Measurements from ENCODE around the gene CUEDC1.

CUEDC1 gene

DNA sequence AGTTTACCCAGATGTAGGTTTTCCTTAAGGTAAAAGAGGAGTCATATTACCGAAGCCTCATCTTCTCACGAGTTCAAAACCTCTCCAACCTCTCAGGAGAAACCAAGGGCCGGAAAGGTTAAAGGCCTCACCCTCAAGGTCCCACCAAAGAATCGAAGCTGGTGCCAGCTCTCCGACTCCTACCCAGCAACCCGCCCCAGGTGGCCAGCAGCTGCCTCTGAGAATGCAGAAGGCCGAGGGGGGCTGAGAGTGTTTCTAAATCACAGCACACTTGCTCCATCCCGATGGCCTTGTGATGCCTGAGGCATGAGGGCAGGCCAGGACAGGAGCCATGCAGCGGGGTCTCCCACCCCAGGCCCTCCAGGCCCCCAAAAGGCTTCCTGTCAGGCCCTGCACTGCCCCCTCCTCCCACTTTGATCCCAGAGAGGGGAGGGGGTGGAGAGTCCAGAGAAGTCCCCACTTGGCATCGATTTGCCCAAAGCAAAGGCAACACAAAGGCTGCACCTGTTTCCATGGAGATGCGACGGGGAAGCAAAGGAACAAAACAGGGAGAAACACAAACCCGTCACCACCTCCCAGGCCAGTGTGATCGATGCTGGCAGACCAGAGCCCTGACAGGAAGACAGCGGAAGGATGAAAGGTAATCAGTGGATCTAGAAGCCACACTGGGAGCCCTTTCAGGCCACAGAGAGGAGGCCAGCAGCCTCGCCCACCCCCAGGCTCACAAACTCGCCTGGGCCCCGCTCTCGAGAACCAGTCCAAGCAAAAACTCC is 39.0 kb downstream of the CUEDC1 start:
- DNase-seq (ENCODE audit: low read depth in 2 of 2): no peak

DNA sequence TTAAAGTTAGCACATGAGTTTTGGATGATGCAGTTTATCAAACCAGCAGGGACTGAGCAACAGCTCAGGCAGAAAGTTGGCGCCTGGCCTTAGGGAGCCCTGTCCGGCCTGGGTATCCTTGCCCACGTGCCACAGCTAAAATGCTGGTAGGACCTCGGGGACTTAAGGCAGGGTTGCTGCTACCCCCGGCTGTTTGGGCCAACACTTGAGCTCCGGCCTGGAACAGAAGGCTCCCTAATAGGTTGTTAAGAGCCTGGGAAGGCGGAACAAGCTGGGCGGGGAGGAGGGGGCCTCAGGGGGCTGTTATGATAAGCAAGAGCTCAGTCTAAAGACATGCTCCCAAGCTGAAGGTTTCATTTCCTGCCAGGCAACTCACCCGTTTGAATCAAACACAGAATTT is 39.7 kb downstream of the CUEDC1 start:
- no peak for DNase-seq (ENCODE audit: low read depth in 2 of 2)

DNA sequence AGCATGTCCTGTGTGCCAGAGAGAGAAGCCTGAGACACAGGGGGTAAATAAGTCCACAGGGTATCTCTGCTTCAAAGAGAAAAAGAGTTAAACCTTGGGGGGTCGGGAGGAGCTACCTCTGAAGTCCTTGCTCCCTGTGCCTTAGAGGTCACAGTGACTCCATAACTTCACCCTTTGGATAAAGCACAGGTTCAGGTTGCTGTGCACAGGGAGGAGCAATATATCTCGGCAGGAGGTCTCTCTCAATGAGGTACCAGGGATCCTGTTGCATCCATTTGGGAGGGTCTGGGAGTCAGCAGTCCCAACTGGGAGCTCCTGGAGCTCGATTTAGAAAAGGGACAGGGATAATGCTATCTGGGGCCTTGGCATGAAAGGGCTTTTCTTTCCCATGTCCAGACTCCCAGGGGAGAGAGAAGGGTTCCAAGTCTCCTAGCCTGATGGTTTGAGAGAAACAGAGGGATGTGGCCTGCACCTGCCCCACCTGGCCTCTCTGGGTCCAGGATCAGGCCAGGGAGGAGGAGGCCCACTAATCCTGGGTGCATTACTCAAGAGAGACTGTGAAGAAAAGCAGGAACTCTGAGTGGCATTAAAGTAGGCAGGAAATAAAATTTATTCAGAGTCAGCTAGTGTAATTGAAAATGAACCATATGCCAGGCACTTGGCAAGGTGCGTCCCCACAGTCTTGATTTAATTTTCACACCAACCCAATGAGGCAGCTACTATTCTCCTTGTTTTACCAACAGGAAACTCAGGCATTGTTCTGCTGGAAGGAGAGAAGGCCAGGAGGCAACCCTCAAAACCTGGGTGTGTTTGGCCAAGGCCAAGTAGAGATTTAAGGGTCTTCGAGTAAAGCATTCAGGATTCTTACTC is 40.7 kb downstream of the CUEDC1 start:
- no peak for DNase-seq (ENCODE audit: low read depth in 2 of 2)

DNA sequence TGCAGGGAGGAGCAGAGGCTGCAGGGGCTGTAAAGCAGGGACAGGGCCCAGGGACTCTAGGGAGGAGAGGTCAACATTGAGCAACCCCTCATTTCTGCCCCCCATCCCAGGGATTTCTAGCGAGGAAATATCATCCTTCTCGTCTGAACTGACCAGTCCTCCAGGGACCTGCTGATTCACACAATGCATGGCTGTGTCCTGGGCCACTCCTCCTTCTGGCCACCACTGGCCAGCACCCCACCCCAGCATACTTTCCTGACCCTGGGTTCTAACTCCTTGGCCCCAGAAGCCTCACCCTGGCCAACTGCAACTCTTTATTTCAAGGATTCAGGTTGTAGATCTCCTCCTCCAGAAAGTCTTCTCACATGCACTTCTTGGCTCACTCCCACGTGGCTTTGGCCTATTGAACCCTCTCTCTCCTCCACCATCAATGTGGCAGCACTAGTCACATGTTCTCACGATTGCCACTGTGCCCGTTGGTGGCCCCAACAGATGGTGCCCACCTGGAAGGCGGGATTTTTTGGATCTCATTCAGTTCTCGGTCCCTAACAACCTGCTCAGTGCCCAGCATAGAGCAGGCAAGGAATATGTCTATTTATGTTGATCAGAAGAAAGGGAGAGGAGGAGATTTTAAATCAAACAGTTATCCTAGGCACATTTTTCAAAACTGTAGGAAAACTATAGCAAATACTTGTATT is 41.5 kb downstream of the CUEDC1 start:
- DNase-seq (ENCODE audit: low read depth in 2 of 2): no peak

DNA sequence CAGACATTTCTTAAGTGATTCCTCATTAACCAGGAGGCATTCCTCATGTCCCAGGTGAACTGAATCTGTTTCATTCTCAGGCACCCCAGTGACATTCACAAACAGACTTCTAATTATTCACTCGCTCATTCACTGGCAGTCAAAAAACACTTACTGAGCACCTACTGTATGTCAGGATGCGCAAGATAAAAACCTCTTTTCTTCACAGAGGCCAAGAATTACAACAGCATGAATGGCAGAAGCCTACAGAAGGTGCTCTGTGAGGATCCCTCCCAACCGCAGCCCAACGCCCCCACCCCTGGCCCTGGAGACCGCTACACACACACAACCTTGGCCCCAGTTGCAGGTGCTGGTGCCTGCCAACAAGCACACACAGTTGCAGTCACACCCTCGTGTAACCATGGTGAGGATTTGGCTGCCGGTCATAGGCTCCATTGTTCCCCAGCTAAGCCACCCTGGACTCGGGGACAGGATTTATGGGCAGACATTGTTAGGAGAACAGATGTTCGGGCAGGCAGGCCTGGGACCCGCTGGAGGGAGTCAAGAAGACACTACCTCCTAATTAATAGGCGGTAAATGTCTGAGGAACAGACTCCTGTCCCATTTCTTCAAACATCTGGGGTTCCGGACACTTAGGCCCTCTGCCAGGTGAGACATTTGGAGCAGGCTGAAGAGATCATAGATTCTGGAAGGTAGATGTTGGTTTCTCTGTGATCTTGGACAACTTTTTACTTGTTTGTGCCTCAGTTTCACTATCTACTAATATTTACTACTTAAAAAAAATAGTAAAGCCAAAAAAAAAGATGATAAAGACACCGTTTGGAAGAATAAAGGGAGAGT is 43.2 kb downstream of the CUEDC1 start:
- no peak for DNase-seq (ENCODE audit: low read depth in 2 of 2)

DNA sequence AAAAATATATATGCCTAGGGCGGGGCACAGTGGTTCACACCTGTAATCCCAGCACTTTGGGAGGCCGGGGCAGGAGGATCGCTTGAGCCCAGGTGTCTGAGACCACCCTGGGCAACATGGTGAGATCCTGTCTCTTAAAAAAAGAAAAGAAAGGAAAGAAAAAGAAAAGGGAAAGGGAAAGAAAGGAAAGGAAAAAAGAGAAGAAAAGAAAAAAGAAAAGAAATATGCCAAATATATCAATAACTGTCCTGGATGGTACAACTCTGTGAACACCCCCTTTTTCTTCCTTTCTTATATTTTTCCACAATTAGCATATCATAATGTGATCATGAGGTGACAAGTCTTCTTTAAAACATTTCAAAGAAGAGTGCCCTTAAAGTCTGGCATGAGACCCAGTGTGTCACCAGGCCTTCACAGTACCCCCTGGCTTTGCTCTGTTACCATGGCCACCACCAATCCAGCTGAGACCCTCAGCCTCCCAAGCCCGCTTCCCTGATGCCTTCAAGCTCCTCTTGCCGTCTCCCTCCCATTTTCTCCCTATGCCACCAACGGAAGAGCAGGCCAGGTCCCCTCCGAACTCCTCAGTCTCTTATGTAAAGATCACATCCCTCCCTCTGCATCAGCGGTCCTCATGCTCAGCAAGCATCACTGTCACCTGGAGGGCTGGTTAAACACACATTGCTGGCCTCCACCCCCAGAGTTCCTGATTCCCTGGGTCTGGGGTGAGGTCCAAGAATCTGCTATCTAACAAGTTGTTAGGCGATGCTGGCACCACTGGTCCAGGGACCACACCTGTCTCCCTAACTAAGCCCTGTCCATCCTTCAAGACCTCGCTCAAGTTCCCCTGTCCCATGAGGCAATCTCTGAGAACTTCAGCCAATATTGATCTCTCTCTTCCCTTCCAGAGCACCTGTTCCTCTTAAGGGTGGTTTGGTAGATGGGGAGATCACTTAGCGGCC is 44.5 kb downstream of the CUEDC1 start:
- DNase-seq (ENCODE audit: low read depth in 2 of 2): no peak

DNA sequence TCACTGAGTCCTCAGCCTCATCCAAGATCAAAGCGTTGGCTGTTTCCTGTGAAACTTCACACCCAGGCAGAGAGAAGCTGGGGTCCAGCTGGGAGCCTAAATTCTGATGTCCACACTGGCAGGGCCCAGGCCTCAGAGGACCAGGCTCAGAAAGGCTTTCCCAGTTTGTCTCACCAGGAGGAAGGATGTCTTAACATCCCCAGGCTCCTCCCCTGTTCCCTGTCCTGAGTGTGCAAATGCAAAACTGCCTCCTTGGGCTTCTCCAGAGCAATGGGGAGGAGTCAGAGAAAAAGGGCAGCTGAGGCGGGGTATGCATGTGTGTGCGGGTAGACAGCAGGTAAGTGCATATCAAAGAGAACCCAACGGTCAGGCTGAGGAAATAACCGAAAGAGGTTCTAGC is 45.7 kb downstream of the CUEDC1 start:
- no peak for DNase-seq (ENCODE audit: low read depth in 2 of 2)

DNA sequence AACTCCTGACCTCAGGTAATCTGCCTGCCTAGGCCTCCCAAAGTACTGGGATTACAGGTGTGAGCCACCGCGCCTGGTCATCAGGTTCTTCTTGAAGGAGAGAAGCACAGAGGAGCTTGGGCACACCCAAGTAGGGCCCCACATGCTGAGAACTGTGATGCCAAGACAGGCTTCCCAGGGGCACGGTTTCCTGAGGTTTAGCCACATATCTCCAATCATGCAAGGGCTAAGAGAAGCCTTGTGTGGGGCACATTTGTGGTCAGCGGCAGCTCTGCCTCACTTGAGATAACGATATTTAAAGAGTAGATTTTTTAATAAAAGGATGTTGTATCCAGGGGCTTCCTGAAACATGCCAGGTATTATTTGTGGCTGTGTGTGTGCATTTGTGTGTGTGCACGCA is 46.9 kb downstream of the CUEDC1 start:
- DNase-seq (ENCODE audit: low read depth in 2 of 2): no peak

DNA sequence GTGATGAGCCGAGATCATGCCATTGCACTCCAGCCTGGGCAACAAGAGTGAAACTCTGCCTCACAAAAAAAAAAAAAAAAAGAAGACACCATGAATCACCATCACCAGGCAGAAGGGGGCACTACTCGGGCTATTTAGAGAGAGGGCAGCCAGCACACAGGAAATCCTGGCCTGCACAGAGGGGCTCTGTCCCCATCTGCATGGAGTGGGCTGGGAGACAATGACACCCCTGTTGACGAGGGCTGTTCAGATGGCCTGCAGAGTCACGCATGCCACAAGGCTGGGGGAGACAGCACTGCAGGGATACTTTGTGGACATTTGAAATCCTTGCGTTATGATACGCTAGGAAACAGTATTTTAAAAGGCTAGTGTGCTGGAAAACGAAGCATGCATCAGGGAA is 48.3 kb downstream of the CUEDC1 start:
- DNase-seq (ENCODE audit: low read depth in 2 of 2): no peak

DNA sequence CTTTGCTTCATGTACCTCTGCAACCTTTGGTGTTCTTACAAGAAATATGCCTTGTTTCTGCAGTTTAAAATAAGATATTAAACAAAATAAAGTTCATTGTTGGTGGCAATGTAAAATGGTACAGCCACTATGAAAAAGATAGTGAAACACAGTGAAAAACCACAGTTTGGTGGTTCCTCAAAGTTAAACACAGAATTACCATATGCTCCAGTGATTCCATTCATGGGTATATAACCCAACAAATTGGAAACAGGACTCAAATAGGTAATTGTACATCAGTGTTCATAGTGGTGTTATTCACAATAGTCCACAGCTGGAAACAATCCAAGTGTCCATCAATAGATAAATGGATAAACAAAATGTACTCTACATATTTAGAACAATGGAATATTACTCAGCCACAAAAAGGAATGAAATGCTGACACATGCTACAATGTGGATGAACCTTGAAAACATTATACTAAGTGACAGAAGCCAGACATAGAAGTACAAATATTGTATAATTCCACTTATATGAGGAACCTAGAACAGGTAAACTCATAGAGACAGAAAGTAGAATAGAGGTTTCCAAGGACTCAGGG is 49.2 kb downstream of the CUEDC1 start:
- no peak for DNase-seq (ENCODE audit: low read depth in 2 of 2)

DNA sequence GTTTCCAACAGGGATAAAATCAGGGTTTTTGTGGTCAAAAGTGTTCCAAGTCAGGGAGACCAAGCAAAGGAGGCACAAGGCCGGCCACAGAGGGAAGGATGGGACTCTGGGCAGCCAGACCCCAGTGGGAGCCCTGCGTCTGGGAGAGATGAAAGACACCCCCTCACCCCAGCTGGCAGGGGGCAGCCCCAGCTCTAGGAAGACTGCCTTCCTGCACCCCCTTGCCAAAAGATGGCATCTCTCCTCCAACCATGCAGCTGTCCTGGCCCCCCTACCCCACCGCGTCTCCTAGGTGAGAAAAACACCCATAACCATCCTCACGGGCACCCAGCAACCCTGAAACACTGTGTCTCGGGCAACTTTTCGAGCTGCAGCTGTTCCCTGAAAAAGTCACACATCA is 51.3 kb downstream of the CUEDC1 start:
- no peak for DNase-seq (ENCODE audit: low read depth in 2 of 2)

DNA sequence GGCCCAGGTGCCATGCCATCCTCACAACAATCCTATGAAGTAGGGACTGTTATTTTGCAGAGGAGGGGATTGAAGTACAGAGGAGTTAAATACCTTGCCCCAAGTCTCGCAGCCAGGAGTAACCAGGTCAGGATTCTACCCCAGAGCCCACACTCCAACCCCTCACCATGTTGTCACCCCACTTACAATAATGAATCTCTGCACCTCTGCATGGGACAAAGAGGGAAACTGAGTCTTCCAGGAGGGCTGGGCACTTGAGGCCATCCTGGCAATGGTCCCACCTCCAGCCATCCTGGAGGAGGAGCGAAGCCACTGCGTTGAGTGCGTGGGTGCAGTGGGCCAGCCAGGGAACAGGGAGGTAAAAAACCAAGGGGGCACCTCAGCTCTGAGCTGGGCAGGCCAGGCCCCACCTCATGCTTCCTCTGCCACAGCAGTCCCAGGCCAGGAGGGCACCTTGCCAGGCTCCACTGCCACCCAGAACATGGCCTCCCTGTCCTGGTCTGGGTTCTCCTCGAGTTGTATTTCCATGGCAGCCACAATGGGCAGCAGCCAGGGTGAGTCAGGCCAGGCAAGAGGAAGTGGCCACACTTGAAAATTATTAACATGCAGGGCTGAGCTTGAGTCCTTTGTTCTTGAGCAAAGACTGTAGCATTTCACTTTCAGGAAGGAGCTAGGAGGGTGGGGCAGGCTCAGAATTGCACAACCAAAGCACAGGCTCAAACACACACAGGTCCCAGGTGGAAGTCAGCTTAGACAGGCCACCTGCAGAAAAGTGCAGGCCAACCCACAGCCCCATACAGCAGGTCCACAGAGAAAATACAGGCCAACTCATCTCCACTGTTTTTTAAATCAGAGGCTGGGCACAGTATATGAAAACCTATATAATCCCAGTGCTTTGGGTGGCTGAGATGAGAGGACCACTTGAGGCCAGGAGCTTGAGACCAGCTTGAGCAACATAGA is 52.1 kb downstream of the CUEDC1 start:
- no peak for DNase-seq (ENCODE audit: low read depth in 2 of 2)

DNA sequence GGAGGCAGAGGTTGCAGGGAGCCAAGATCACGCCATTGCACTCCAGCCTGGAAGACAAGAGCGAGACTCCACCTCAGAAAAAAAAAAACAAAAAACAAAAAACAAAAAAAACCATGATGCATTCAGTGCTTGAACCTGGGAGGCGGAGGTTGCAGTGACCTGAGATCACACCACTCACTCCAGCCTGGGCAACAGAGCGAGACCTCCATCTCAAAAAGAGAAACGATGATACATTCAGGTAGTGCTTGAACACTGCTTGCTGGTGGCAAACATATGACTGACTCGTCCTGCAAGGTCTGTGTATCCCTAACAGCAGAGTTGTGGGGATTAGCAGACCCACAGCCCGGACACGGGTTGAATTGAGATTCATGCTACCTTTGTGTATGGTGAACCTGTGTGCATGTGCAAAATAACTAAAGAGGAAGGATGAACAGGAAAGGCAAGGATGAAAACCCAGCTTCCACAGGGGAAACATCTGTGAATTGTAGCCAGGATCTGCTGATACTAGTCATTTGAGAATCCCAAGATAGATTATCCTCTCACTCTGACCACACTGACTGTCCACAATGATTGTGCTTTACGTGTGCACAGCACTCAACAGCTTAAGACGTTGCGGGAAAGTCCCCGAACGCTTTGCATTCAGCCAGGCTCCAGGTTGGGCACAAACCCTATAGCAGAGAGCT is 53.0 kb downstream of the CUEDC1 start:
- no peak for DNase-seq (ENCODE audit: low read depth in 2 of 2)

DNA sequence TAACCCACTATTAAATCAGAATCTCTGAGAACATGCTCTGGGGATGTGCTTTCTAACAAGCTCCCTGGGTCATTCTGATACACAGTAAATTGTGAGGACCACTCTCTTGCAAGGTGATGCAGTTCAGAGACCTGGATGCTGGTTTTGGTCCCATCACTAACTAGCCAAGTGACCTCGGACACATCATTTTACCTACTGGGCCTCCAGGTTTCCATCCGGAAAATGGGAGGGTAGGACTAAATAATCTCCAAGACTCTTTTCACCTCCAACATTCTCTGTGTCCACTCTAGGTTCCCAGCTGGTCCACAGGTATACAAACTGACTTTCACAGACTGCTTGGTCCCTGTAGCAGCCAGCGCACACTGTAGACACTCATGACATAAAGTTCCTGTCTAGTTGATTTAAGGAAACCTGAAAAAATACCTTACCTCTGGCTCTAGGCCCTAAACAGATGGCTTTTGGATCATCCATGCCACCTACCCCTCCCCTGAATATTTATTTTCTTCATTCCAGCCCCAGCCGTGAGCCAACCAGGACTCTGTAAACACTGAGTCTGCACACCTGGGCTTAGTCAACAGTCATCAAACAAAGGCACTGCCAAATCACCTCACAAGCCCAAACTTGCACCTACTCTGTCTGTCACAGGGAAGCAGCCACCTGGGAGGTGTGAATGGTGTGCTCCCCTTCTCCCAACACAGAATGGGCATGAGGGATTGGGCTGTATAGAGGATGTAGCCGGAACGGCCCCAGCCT is 54.0 kb downstream of the CUEDC1 start:
- no peak for DNase-seq (ENCODE audit: low read depth in 2 of 2)

DNA sequence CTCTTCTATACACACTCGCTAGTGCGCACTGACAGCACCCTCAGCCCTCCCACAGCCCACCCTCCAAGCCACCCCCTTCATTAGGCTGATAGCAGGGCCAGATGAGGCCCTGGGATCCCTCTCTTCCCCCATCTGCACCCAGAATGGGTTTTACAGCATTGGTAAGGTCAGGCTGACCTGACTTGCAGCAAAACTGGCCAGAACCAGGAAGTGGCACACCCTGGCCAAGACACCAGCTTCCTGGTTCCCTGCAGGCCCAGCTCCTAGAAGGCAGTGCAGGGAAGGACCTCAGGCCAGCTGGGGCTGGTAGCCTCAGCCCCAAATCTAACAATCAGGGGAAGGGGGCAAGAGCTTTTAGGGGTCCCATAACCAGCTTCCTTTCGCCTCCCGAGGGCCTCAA is 55.4 kb downstream of the CUEDC1 start:
- DNase-seq (ENCODE audit: low read depth in 2 of 2): no peak

DNA sequence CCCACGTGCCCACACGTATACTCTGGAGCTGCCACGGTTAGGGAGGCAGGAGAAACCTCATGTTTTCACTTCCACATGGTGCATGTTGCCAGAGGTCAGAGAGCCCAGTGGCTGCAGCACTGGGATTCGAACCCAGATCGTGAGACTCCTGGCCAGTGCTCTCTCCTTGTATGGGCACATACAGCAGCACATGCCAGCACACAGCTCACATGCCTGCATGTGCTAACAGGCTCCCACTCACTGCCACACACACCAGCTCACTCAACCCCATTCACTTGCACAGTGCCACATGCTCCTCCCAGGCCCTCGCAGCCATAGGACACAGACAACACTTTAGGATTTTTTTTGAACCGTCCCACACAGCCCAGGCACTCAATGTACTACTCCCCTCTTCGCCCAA is 55.8 kb downstream of the CUEDC1 start:
- DNase-seq (ENCODE audit: low read depth in 2 of 2): no peak

DNA sequence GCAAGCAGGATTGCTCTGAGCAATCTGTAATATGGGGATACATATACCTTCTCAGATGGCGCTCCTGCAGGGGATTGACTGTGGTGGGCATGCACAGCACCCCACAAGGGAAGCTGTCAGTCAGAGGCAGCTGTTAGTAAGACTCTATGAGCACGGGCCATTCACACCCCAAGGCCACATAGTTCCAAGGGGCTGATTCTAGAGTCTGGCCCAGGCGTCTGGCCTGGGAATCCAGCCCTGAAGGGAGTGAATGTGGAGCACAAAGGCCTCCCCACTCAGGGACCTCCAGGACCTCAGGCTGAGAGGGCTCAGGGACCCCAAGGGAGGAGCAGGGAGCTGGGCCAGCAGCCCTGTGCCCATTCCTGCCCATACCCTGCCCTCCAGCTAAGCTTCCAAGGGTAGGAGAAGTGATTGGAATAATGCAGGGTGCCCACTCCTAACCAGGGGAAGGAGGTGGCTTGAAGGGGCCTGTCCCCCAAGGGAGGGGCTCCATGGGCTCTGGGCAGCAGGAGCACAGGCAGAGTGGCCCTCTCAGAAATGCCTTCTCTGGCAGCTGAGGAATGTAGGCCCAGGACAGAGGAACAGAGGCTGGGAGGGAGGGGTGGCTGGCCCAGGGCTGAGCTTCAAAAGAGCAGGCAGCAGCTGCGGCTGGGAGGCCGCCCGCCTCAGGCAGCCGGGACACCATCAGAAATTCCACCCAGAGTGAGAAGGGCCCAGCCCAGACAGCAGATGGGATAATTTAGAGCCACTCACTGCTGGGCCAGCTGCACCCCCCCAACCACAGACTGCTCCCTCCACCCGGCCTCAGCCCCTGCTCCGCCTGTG is 56.5 kb downstream of the CUEDC1 start:
- no peak for DNase-seq (ENCODE audit: low read depth in 2 of 2)

Data from stimulated activated CD8-positive, alpha-beta memory T cell treated with anti-CD3 and anti-CD28 coated beads, Interleukin-15, amount 100 ng/mL, for 4 hours (primary cell).